ENCODE results near the gene VDR.
"Not testable (repeated sequence)": the region's sequence is repeated elsewhere in the genome, so short reads cannot be mapped to it uniquely, and the experiment has no call there.

Gene VDR

DNA sequence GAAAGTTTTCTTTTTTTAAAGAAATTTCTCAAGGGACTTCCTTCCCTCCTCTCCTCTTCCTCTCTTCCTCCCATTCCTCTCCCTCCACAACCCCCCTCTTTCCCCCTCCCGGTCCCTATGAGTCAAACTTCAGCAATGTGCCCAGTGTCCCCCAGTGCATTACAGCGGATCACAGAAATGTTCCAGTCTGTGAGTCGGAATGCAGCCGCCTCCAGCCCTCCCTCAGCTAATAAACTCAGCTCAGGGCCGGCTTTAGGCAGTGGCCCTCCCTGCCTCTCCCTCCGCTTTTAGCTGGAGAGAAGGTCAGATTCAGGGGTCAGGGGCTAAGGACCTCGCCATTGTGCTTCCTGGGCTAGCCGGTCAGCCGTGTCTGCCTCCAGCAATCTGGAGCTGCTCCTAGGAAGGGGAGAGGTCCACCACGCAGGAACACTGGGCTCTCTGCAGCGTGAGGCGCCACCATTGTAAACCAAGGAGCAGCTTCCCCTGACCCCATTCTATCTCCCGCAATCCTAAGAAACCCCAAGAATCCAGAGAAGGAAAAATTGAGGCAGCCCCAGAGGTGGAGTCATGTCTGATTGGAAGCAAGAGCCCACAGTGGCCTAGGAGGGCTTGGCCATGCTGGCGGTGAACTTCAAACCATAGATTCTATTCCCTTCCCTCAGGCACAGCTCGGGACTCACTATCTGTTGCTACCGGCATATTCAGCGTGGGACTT is 84.0 kb downstream of the VDR start:
- H3K9me3 Mint-ChIP-seq = no peaks in the 10 kb centered on the region
- peaks cover 66% of the 10 kb centered on the region for H3K4me1 Mint-ChIP-seq (ENCODE audit: low read depth)
- peaks cover 23% of the 10 kb centered on the region for H3K36me3 Mint-ChIP-seq (ENCODE audit: low read depth)
- H3K4me3 Mint-ChIP-seq = peak overlapping the region; percentile 90
- H3K27ac Mint-ChIP-seq = peak overlapping the region; percentile 92
- H3K27me3 Mint-ChIP-seq (ENCODE audit: low read depth) = no peaks in the 10 kb centered on the region

GRCh38 chr12:47819896-47820630 is 84.7 kb downstream of the VDR start, which contains the start of gene HDAC7:
Gene HDAC7 (minus strand): TSS chr12:47819903. CDS start chr12:47819785, 118 bp downstream.
- H3K36me3 Mint-ChIP-seq (ENCODE audit: low read depth) = peaks cover 26% of the 10 kb centered on the region
- peak within 1 kb of the TSS; percentile 94 for H3K27ac Mint-ChIP-seq
- peaks cover 71% of the 10 kb centered on the region for H3K4me1 Mint-ChIP-seq (ENCODE audit: low read depth)
- H3K4me3 Mint-ChIP-seq = peak within 1 kb of the TSS; percentile 91
- H3K9me3 Mint-ChIP-seq = no peaks in the 10 kb centered on the region
- H3K27me3 Mint-ChIP-seq (ENCODE audit: low read depth) = no peaks in the 10 kb centered on the region

- peak overlapping the region; percentile 91 for H3K4me3 Mint-ChIP-seq
- no peaks in the 10 kb centered on the region for H3K9me3 Mint-ChIP-seq
- H3K27me3 Mint-ChIP-seq (ENCODE audit: low read depth) = no peaks in the 10 kb centered on the region
- peaks cover 71% of the 10 kb centered on the region for H3K4me1 Mint-ChIP-seq (ENCODE audit: low read depth)
- H3K27ac Mint-ChIP-seq = peak overlapping the region; percentile 94
- H3K36me3 Mint-ChIP-seq (ENCODE audit: low read depth) = peaks cover 30% of the 10 kb centered on the region
These were observed 85.5 kb downstream of the VDR start for GRCh38 chr12:47819138-47819895.

- H3K4me1 Mint-ChIP-seq (ENCODE audit: low read depth) = peaks cover 71% of the 10 kb centered on the region
- no peaks in the 10 kb centered on the region for H3K27me3 Mint-ChIP-seq (ENCODE audit: low read depth)
- H3K4me3 Mint-ChIP-seq = peak overlapping the region; percentile 91
- peak overlapping the region; percentile 94 for H3K27ac Mint-ChIP-seq
- H3K9me3 Mint-ChIP-seq = no peaks in the 10 kb centered on the region
- H3K36me3 Mint-ChIP-seq (ENCODE audit: low read depth) = peaks cover 36% of the 10 kb centered on the region
These were observed 86.2 kb downstream of the VDR start for GRCh38 chr12:47818467-47819137.

DNA sequence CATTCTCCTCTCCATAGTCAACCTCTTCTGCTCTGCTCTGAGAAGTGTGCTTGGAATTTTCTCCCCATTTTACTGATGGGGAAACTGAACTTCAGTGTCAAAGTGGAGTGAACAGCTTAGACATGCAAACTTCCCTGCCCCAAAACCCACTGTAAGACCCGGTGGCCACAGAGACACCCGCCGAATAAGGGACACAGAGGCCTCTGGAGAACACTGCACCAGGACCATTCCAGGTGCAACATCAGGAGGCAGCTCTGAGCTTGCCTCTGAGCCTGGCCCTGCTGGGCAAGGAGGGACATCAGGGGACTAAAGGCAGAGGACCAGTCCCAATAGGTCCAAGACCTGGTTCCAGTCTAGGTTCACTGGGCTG is 86.8 kb downstream of the VDR start:
- Mint-ChIP-seq H3K27me3 (ENCODE audit: low read depth) (no peaks in the 10 kb centered on the region), H3K36me3 (ENCODE audit: low read depth) (peaks cover 40% of the 10 kb centered on the region), H3K9me3 (no peaks in the 10 kb centered on the region), H3K4me1 (ENCODE audit: low read depth) (peaks cover 73% of the 10 kb centered on the region), H3K27ac (peak overlapping the region; percentile 94), H3K4me3 (peak overlapping the region; percentile 91)

DNA sequence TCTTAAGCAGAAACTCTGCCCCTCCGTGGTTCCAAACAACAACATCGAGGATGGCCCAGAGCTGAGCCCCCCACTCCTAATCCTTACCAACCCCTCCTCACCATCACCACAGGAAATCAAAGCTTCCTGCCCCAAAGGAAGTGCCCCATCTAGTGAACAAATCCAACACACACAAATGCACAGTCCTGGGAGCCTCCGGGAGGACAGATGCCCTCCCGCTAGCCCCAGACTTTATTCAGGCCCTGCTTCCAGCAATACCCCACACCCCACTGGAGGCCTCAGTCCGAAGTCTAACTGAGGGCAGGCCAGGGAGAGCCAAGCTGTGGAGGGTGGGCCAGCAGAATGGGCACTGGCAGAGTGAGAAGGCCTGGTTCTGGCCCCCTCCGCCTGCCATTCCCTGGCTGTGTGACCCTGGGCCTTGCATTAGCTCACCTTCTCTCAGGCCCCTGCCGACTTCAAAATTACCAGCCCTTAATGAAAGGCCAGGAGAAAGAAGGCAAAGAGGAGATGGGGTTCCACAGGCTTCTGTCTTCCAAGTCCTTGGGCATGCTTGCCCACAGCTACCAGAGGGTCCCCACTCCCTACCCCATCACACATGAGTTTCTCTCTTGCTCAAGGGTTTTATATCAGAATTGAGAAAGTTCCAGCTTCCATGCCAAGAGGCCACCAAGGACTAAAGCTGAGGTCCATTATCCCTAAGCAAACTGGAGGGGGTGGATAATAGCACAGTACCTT is 87.4 kb downstream of the VDR start:
- Mint-ChIP-seq H3K4me1 (ENCODE audit: low read depth) (peaks cover 71% of the 10 kb centered on the region), H3K4me3 (peak overlapping the region; percentile 91), H3K9me3 (no peaks in the 10 kb centered on the region), H3K36me3 (ENCODE audit: low read depth) (peaks cover 40% of the 10 kb centered on the region), H3K27ac (peak overlapping the region; percentile 94), H3K27me3 (ENCODE audit: low read depth) (no peaks in the 10 kb centered on the region)

- Mint-ChIP-seq H3K4me1 (ENCODE audit: low read depth) (peaks cover 69% of the 10 kb centered on the region), H3K27ac (peak overlapping the region; percentile 100), H3K27me3 (ENCODE audit: low read depth) (no peaks in the 10 kb centered on the region), H3K9me3 (no peaks in the 10 kb centered on the region), H3K4me3 (peak overlapping the region; percentile 91), H3K36me3 (ENCODE audit: low read depth) (peaks cover 42% of the 10 kb centered on the region)
These were observed 88.2 kb downstream of the VDR start for GRCh38 chr12:47816403-47817271.

DNA sequence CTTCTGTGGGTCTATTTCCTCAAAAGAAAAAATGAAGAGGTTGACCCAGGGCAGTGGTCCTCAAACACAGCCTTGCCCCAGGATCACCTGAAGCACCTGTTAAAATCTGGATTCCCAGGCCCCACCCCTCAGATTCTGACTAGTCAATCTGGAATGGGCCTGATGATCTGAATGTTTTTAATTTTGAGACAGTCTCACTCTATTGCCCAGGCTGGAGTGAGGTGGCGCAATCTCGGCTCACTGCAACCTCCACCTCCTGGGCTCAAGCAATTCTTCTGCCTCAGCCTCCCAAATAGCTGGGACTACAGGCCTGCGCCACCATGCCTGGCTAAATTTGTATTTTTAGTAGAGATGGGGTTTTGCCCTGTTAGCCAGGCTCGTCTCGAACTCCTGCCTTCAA is 89.3 kb downstream of the VDR start:
- H3K36me3 Mint-ChIP-seq (ENCODE audit: low read depth) = peaks cover 51% of the 10 kb centered on the region
- not testable (repeated sequence) for H3K9me3 Mint-ChIP-seq; H3K27me3 Mint-ChIP-seq (ENCODE audit: low read depth)
- peaks cover 72% of the 10 kb centered on the region for H3K4me1 Mint-ChIP-seq (ENCODE audit: low read depth)
- H3K27ac Mint-ChIP-seq = peak overlapping the region; percentile 100
- peak overlapping the region; percentile 91 for H3K4me3 Mint-ChIP-seq

GRCh38 chr12:47814539-47815170 is 90.1 kb downstream of the VDR start:
- H3K27ac Mint-ChIP-seq = peak overlapping the region; percentile 100
- H3K4me3 Mint-ChIP-seq = peak overlapping the region; percentile 86
- H3K4me1 Mint-ChIP-seq (ENCODE audit: low read depth) = peaks cover 74% of the 10 kb centered on the region
- no peaks in the 10 kb centered on the region for H3K27me3 Mint-ChIP-seq (ENCODE audit: low read depth)
- peaks cover 51% of the 10 kb centered on the region for H3K36me3 Mint-ChIP-seq (ENCODE audit: low read depth)
- H3K9me3 Mint-ChIP-seq = no peaks in the 10 kb centered on the region

DNA sequence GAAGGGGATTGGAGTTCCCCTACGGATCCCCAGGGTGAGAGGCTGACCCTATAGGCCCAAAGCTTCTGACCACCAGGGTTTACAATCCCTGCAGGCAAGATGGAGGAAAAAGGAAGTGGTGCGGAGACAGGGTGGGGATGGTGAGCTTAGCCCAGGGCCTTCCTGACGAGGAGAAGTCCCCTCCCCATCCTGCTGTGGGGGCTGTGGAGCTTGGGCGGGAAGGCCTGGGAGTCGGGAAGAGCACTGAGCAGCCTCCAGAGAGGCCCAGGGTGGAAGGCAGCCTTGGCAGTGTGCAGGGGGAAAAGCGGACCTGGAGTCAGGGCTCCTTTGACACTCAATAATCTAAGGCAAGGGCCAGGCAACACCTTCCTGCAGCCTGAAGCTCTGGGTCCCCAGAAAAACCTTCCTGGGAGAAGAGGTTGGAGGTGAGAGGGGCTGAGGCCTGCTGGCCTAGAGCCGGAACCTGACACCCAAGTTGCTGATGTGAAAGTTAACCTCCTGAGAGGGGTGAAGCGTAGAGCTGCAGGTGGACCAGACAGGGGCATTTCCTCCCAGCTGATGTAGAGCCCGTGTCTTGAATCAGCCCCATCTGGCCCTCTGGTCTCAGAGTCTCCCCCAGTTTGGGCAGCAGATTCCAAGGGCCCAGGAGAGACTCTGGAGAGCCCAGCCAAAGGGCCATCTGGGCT is 91.1 kb downstream of the VDR start:
- peak overlapping the region; percentile 100 for H3K27ac Mint-ChIP-seq
- H3K4me1 Mint-ChIP-seq (ENCODE audit: low read depth) = peaks cover 80% of the 10 kb centered on the region
- no peaks in the 10 kb centered on the region for H3K27me3 Mint-ChIP-seq (ENCODE audit: low read depth)
- no peaks in the 10 kb centered on the region for H3K9me3 Mint-ChIP-seq
- peaks cover 51% of the 10 kb centered on the region for H3K36me3 Mint-ChIP-seq (ENCODE audit: low read depth)
- peak overlapping the region; percentile 86 for H3K4me3 Mint-ChIP-seq

DNA sequence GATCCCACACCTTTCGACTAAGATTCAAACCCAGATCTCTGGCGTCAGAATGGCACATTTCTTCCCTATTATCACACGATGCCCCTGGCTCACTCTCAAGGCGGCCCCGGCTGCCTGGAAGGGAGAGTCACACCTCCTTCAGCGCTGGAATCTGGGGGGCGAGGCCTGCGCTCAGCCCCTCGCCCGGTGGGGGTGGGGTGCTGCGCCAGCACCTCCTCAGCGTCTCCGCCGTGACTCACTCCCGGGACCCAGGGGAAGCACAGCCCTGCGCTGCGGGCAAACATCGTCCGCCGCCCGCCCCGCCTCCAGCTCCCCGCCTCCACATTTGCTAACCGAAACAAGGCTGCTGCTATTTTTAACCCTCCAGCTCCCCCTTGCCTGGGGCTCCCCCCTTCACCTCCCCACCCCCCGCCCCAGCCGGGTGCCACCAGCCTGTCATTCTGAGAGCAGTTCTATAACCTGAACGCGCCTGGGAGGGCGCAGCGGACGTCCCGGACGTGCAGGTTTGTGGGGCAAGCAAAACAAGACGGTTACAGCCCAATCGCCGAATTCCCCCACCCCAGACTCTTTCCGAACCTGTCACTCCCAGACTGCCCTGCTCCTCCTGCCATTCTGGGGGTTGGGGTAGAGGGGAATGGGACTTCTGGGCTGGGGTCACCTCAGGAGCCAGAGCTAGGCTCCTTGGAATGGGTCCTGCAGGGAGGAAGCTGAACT is 91.8 kb downstream of the VDR start:
- Mint-ChIP-seq H3K36me3 (ENCODE audit: low read depth) (peaks cover 44% of the 10 kb centered on the region), H3K4me3 (peak overlapping the region; percentile 86), H3K9me3 (no peaks in the 10 kb centered on the region), H3K4me1 (ENCODE audit: low read depth) (peaks cover 81% of the 10 kb centered on the region), H3K27me3 (ENCODE audit: low read depth) (no peaks in the 10 kb centered on the region), H3K27ac (peak overlapping the region; percentile 100)

Measured in T-helper 1 cell treated with Interleukin-12 subunit alpha and Interleukin-12 subunit beta and Interleukin-4 antibody, amounts not matched to agents 30 μg/mL and 1 μg/mL, for 36 hours (primary cell).